H1 (cell line): Measurements from ENCODE around the gene THBS3. TPM values are rescaled to one million over a fixed set of nuclear protein-coding genes. Genes with fewer than 3 reads are reported as not detected.
A peak's percentile ranks its signal among the peaks of the same experiment; 100 is the strongest.

Source experiments
- CTCF ChIA-PET: fragments of 300-600 bp; sonication (Branson Sonifier 250); formaldehyde crosslinking; loops from one replicate; lab custom pipeline; 2021; ENCODE audit not compliant: partially characterized antibody; lab: Charles Lee
- POLR2A ChIA-PET: fragments of 300-600 bp; sonication (Branson Sonifier 250); formaldehyde crosslinking; loops from one replicate; lab custom pipeline; 2021; ENCODE audit warnings: inconsistent platforms; ENCODE audit not compliant: partially characterized antibody; lab: Charles Lee
- DNase-seq, 2 experiments: peaks; one replicate each; pipeline versions ENCODE4 v3.0.0 to v3.0.0-alpha.2; 2010 to 2022; ENCODE audit warnings: low spot score in 2 of 2, low read depth in 1 of 2, mixed read lengths in 1 of 2
- FAIRE-seq: peaks from 2 replicates; lab custom pipeline; 2011; peaks lifted over from hg19 to GRCh38; lab: Jason Lieb, UNC
- H2AFZ ChIP-seq: 2 replicates; pipeline ENCODE4 v1.8.1; 2012; ENCODE audit warnings: low read length, inconsistent platforms
- H2AK5ac ChIP-seq: 2 replicates; pipeline ENCODE4 v1.6.1; 2013; ENCODE audit warnings: low read depth, low read length
- H2BK120ac ChIP-seq: replicated peaks from 2 replicates; pipeline ENCODE3; 2013; ENCODE audit warnings: low read depth, low read length, inconsistent platforms
- H2BK12ac ChIP-seq: 2 replicates; pipeline ENCODE4 v1.6.1; 2013; ENCODE audit warnings: low read depth, low read length
- H2BK15ac ChIP-seq: 2 replicates; pipeline ENCODE4 v1.6.1; 2013; ENCODE audit warnings: low read length
- H2BK20ac ChIP-seq: 2 replicates; pipeline ENCODE4 v1.6.1; 2013; ENCODE audit warnings: low read length
- H2BK5ac ChIP-seq: 2 replicates; pipeline ENCODE4 v1.6.1; 2013; ENCODE audit warnings: low read depth, low read length
- H3K14ac ChIP-seq: 2 replicates; pipeline ENCODE4 v1.6.1; 2013; ENCODE audit warnings: inconsistent platforms; ENCODE audit not compliant: insufficient read length
- H3K18ac ChIP-seq: 2 replicates; pipeline ENCODE4 v1.6.1; 2013; ENCODE audit warnings: low read length; ENCODE audit errors: extremely low read depth
- H3K23ac ChIP-seq: 2 replicates; pipeline ENCODE4 v1.6.1; 2013; ENCODE audit warnings: inconsistent platforms; ENCODE audit not compliant: insufficient read length
- H3K23me2 ChIP-seq: 2 replicates; pipeline ENCODE4 v1.6.1; 2013; ENCODE audit warnings: low read depth, low read length
- H3K27ac ChIP-seq: 2 replicates; pipeline ENCODE4 v1.6.1; 2011; ENCODE audit warnings: low read depth, low read length, inconsistent platforms
- H3K27me3 ChIP-seq, 4 experiments: replicated peaks in 1 of 4; 1 replicate in 1 of 4; 2 replicates in 3 of 4; pipeline versions ENCODE4 v1.6.1 to v1.8.1; 2011 to 2013; ENCODE audit warnings: low read length in 3 of 4, mild to moderate bottlenecking in 3 of 4, inconsistent platforms in 2 of 4, mixed read lengths in 2 of 4, moderate library complexity in 1 of 4; ENCODE audit not compliant: control insufficient read depth in 3 of 4, insufficient read depth in 3 of 4; ENCODE audit errors: extremely low read depth in 1 of 4
- H3K36me3 ChIP-seq, 4 experiments: 2 replicates each; pipeline versions ENCODE4 v1.6.1 to v1.8.1; 2011 to 2013; ENCODE audit warnings: mild to moderate bottlenecking in 4 of 4, low read length in 3 of 4, moderate library complexity in 2 of 4, control low read depth in 1 of 4, inconsistent platforms in 1 of 4; ENCODE audit not compliant: insufficient read depth in 4 of 4, control insufficient read depth in 2 of 4
- H3K4ac ChIP-seq: replicated peaks from 2 replicates; pipeline ENCODE3; 2013; ENCODE audit warnings: low read length, low read depth, mixed read lengths, inconsistent platforms; ENCODE audit not compliant: insufficient read length
- H3K4me1 ChIP-seq, 4 experiments: replicated peaks in 1 of 4; 1 replicate in 1 of 4; 2 replicates in 3 of 4; pipeline versions ENCODE4 v1.6.1 to v1.8.1; 2011 to 2013; ENCODE audit warnings: low read length in 3 of 4, inconsistent platforms in 2 of 4, mixed read lengths in 1 of 4; ENCODE audit not compliant: insufficient read depth in 4 of 4, control insufficient read depth in 3 of 4
- H3K4me2 ChIP-seq, 2 experiments: 2 replicates each; pipeline versions ENCODE4 v1.6.1 to v1.8.1; 2011 to 2013; ENCODE audit warnings: low read depth in 2 of 2, low read length in 2 of 2, control low read depth in 1 of 2, inconsistent platforms in 1 of 2, mild to moderate bottlenecking in 1 of 2; ENCODE audit not compliant: insufficient read depth in 1 of 2
- H3K4me3 ChIP-seq, 4 experiments: fragments of 200-600, 300-600 bp in 1 of 4; sonication (generic), shearing (Covaris generic), sonication (Bioruptor Twin) in 1 of 4; 2 replicates each; pipeline versions ENCODE4 v1.5.1 to v1.8.1; 2011 to 2016; ENCODE audit warnings: low read length in 4 of 4, low read depth in 3 of 4, control low read depth in 2 of 4, inconsistent platforms in 2 of 4, mild to moderate bottlenecking in 2 of 4, mixed read lengths in 1 of 4, moderate library complexity in 1 of 4; ENCODE audit not compliant: insufficient read depth in 2 of 4; ENCODE audit errors: extremely low read depth in 1 of 4
- H3K56ac ChIP-seq: replicated peaks from 2 replicates; pipeline ENCODE3; 2013; ENCODE audit warnings: low read depth, mild to moderate bottlenecking, mixed read lengths, low read length, inconsistent platforms; ENCODE audit not compliant: insufficient read length
- H3K79me1 ChIP-seq: 2 replicates; pipeline ENCODE4 v1.6.1; 2013; ENCODE audit warnings: low read depth, low read length, control low read depth
- H3K79me2 ChIP-seq, 2 experiments: 2 replicates each; pipeline versions ENCODE4 v1.6.1 to v1.8.1; 2012 to 2013; ENCODE audit warnings: low read length in 2 of 2, mild to moderate bottlenecking in 2 of 2, inconsistent platforms in 1 of 2; ENCODE audit not compliant: insufficient read depth in 2 of 2, control insufficient read depth in 1 of 2
- H3K9ac ChIP-seq, 4 experiments: replicated peaks in 1 of 4; 1 replicate in 1 of 4; 2 replicates in 3 of 4; pipeline versions ENCODE4 v1.6.1 to v1.8.1; 2011 to 2013; ENCODE audit warnings: low read depth in 3 of 4, low read length in 3 of 4, control low read depth in 2 of 4, mild to moderate bottlenecking in 2 of 4, moderate library complexity in 2 of 4, inconsistent platforms in 1 of 4; ENCODE audit errors: extremely low read depth in 1 of 4
- H3K9me3 ChIP-seq, 2 experiments: 2 replicates each; pipeline versions ENCODE4 v1.6.1 to v1.8.1; 2012 to 2013; ENCODE audit warnings: mild to moderate bottlenecking in 2 of 2, moderate library complexity in 2 of 2, control low read depth in 1 of 2, inconsistent platforms in 1 of 2, low read depth in 1 of 2, low read length in 1 of 2, mixed read lengths in 1 of 2; ENCODE audit not compliant: insufficient read depth in 2 of 2
- H4K20me1 ChIP-seq, 2 experiments: replicated peaks in 1 of 2; 2 replicates each; pipeline versions ENCODE3 to v1.8.1; 2011 to 2013; ENCODE audit warnings: inconsistent platforms in 2 of 2, low read length in 2 of 2, mild to moderate bottlenecking in 1 of 2; ENCODE audit not compliant: insufficient read depth in 2 of 2, control insufficient read depth in 1 of 2
- H4K5ac ChIP-seq: 2 replicates; pipeline ENCODE4 v1.6.1; 2013; ENCODE audit warnings: low read length, low read depth, mixed read lengths, inconsistent platforms; ENCODE audit not compliant: insufficient read length
- H4K8ac ChIP-seq: 2 replicates; pipeline ENCODE4 v1.8.0; 2013; ENCODE audit warnings: mild to moderate bottlenecking, moderate library complexity, low read length, inconsistent platforms; ENCODE audit not compliant: insufficient read depth; ENCODE audit errors: extremely low read depth
- H4K91ac ChIP-seq: replicated peaks from 2 replicates; pipeline ENCODE3; 2013; ENCODE audit warnings: low read length, mixed read lengths, inconsistent platforms; ENCODE audit not compliant: insufficient read length
- ASH2L ChIP-seq: fragments of 200-600, 300-600 bp; sonication (generic); IDR thresholded peaks from one replicate; pipeline ENCODE4 v1.7.1; 2017; ENCODE audit warnings: low read length
- CBX8 ChIP-seq: fragments of 300-800, 300-1000 bp; sonication (generic); IDR thresholded peaks from 2 replicates; pipeline ENCODE4 v1.7.1; 2016; ENCODE audit warnings: low read depth, low read length, borderline replicate concordance
- SIN3A ChIP-seq, 2 experiments: IDR thresholded peaks in 1 of 2; conservative IDR thresholded peaks in 1 of 2; 2 replicates each; pipeline ENCODE4 v1.6.1; 2011 to 2012; ENCODE audit warnings: low read length in 2 of 2, improper control_type of control experiment in 1 of 2, low read depth in 1 of 2, mild to moderate bottlenecking in 1 of 2
- SP1 ChIP-seq: IDR thresholded peaks from 2 replicates; pipeline ENCODE4 v1.6.1; 2011; ENCODE audit warnings: low read depth, low read length
- WGBS, 2 experiments: shearing (Covaris generic) in 1 of 2; methylation state at CpG; one replicate each; pipeline versions ENCODE4 v1.1.6 to v1.1.7; 2013 to 2015; ENCODE audit warnings: low lambda C conversion rate in 2 of 2, mixed read lengths in 2 of 2, inconsistent platforms in 1 of 2, low coverage in 1 of 2, missing lambda C conversion rate in 1 of 2; ENCODE audit not compliant: insufficient replicate concordance in 2 of 2, insufficient coverage in 1 of 2, insufficient read length in 1 of 2; ENCODE audit errors: extremely low coverage in 1 of 2, missing lambda C conversion rate in 1 of 2; 5-methylcytosine and 5-hydroxymethylcytosine counted together
- polyA plus RNA-seq, 7 experiments: library from polyadenylated mRNA; depleted of rRNA in 3 of 7; stranded (reverse) in 5 of 7; unstranded in 2 of 7; fragments of >200 nt in 5 of 7; fragments of 200-250 nt in 2 of 7; gene quantifications; 1 replicate in 5 of 7; 2 replicates in 1 of 7; 4 replicates in 1 of 7; pipeline versions ENCODE4 v1.2.1 to v1.2.3, GENCODE V29; 2011 to 2013; ENCODE audit warnings: missing spikeins in 2 of 7, mixed read lengths in 2 of 7
- total RNA-seq: library from RNA; stranded (reverse); fragmentation: NEBNext Ultra II Directional; extraction: Animal tissue kit (Norgen Biotek cat#: 25700); gene quantifications from 2 replicates; pipeline ENCODE4 v1.2.1, GENCODE V29; 2021
- TF ChIP-seq, protein P1 (sequence below): IDR thresholded peaks from 2 replicates; pipeline ENCODE4 v1.6.1; 2012; ENCODE audit warnings: inconsistent platforms

The THBS3 gene
- total and polyA plus RNA-seq, 2 of the 8 experiments (the other 6 are each of a cell fraction or from before 2014, with no cell fraction given), result 3.0 to 3.5 TPM

DNA sequence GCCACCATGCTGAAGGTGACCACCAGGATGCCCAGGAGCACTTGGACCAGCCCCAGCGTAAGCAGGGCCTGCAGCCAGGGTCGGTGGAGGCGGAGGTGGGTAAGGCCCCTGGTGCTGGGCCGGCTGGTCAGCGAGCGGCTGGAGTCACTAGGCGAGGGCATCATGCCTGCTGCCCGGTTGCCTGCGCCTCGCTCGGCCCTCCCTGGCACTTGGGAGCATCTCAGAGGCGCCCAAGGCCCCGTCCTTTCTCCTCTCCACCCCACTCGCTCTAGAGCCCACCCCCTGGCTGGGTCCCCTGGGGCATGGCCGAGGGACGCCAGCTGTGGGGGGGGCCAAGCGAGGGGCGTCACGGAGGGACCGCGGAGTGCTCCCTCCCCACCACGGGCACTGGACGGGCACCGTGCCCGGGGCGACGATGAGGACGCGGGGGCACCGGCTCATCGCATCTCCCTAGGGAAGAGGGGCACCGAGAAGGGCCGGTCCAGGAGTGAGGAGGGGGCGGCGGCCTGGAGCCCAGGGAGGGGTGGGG is 47.1 kb upstream of the THBS3 start:
- peaks cover 0 to 6% of the 10 kb centered on the region in 2 experiments for H4K20me1 ChIP-seq
- H3K9me3 ChIP-seq, result no peaks in the 10 kb centered on the region
- peak in 1 of 2 experiments; percentile 50 for DNase-seq
- H3K9ac ChIP-seq, result peak overlapping the region in 2 of 4 experiments; percentile 14; a peak in 4 of 7 replicates
- 0 out of 4 replicates have a peak, but pooled peaks cover 0 to 3% of the 10 kb centered on the region in 2 experiments for H3K79me2 ChIP-seq
- no peak overlapping the region for H4K5ac ChIP-seq
- no peaks in the 10 kb centered on the region for H3K27me3 ChIP-seq
- H2BK15ac ChIP-seq, result peak overlapping the region; percentile 81; the same call in 1 of the 2 replicates
- H3K4ac ChIP-seq, result peak overlapping the region; percentile 66
- peaks cover 0 to 6% (median 2%) of the 10 kb centered on the region in 4 experiments; a peak in 2 of 8 replicates for H3K36me3 ChIP-seq
- FAIRE-seq, result no peak
- 12% methylated on average over 30 of the region's 35 CpGs; no CpG with 5 or more reads in 1 of the 2 experiments for WGBS, 2 experiments
- peak overlapping the region; percentile 60 for H3K18ac ChIP-seq
- 0 out of 4 replicates have a peak, but pooled peaks of 1 of the 2 experiments have one; percentile 9 for TF ChIP-seq SIN3A (conservative IDR thresholded peaks at IDR 0.05 in 1 of 2, IDR thresholded peaks at IDR 0.05 in 1 of 2; ENCODE audit: low read depth in 1 of 2, low read length in 2 of 2)
- no peak for TF ChIP-seq SP1
- TF ChIP-seq CBX8, result no peak
- TF ChIP-seq ASH2L, result peak; percentile 6
- TF ChIP-seq, protein P1, sequence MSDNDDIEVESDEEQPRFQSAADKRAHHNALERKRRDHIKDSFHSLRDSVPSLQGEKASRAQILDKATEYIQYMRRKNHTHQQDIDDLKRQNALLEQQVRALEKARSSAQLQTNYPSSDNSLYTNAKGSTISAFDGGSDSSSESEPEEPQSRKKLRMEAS, result 0 out of 2 replicates have a peak, but pooled peaks have one; percentile 16
- H4K91ac ChIP-seq, result no peak overlapping the region
- H2BK5ac ChIP-seq, result no peak overlapping the region
- ChIA-PET CTCF (interaction anchor here (0.6 to 15.2 kb wide), 5 partner anchors 18 to 1206 kb away, joined by 3 to 227 read pairs (median 3); partner anchors contain the start of genes CLK2 and RUSC1), POLR2A (interaction anchor here (0.7 to 3.0 kb wide), 8 partner anchors 13 to 69 kb away, joined by 3 to 19 read pairs (median 7); partner anchors contain the start of genes CLK2, HCN3, MTX1 and THBS3)
- H3K4me2 ChIP-seq, result peak overlapping the region; percentile 79 to 88
- H3K4me3 ChIP-seq, result peak overlapping the region; percentile 57 to 91 (median 76)
- H2AFZ ChIP-seq, result no peak overlapping the region
- H2BK20ac ChIP-seq, result no peak overlapping the region
- no peak overlapping the region for H2BK120ac ChIP-seq
- no peak overlapping the region for H3K27ac ChIP-seq
- peak overlapping the region; percentile 21 for H3K14ac ChIP-seq
- H3K23me2 ChIP-seq, result peaks cover 12% of the 10 kb centered on the region; the same call in 1 of the 2 replicates
- 0 out of 2 replicates have a peak overlapping the region, but pooled peaks have one; percentile 50 for H2BK12ac ChIP-seq
- peaks cover 0 to 26% (median 16%) of the 10 kb centered on the region in 4 experiments; a peak in 6 of 7 replicates for H3K4me1 ChIP-seq
- H2AK5ac ChIP-seq, result peak overlapping the region; percentile 85; the same call in 1 of the 2 replicates
- H3K56ac ChIP-seq, result no peak overlapping the region
- H3K79me1 ChIP-seq, result no peaks in the 10 kb centered on the region
- no peak overlapping the region for H3K23ac ChIP-seq
- peak overlapping the region; percentile 9; the same call in 1 of the 2 replicates for H4K8ac ChIP-seq
